Erythroblast (primary cell): ENCODE results near the gene SLC25A26.

Experiments used
- GATA1 ChIP-seq: IDR thresholded peaks from 2 replicates; pipeline ENCODE4 v1.6.1; 2011; ENCODE audit warnings: low read depth, mild to moderate bottlenecking, control low read depth, low read length, moderate library complexity
- POLR2A ChIP-seq: IDR thresholded peaks from 2 replicates; pipeline ENCODE4 v1.6.1; 2011; ENCODE audit warnings: mild to moderate bottlenecking, low read length

- TF ChIP-seq POLR2A = no peak
- no peak for TF ChIP-seq GATA1
These were observed 157.0 kb downstream of the SLC25A26 start for GRCh38 chr3:66377800-66378199.
